SHP77 (cell line): ENCODE results near the gene CERS6.

Experiments used
- DNase-seq, 2 experiments: peaks; one replicate each; lab custom pipeline; 2025; lab: John Stamatoyannopoulos, UW

The CERS6 gene

GRCh38 chr2:168801961-168802858, 346.1 kb downstream of the CERS6 start, which contains the start of gene NOSTRIN:
TSS of gene NOSTRIN (plus strand) at chr2:168802637. CDS start at chr2:168802647, 10 bp downstream.
- DNase-seq: no peak

GRCh38 chr2:168802859-168803725, 347.0 kb downstream of the CERS6 start:
- DNase-seq: no peak

GRCh38 chr2:168804214-168804613, 348.1 kb downstream of the CERS6 start:
- DNase-seq: no peak

GRCh38 chr2:168805615-168806014, 349.5 kb downstream of the CERS6 start:
- no peak for DNase-seq

- DNase-seq: no peak
Measured at GRCh38 chr2:168809537-168809936, 353.5 kb downstream of the CERS6 start.

- DNase-seq: no peak
Measured at GRCh38 chr2:168810235-168810634, 354.2 kb downstream of the CERS6 start.

- no peak for DNase-seq
Measured at GRCh38 chr2:168811696-168812095, 355.6 kb downstream of the CERS6 start.

GRCh38 chr2:168814046-168814445, 358.0 kb downstream of the CERS6 start:
- no peak for DNase-seq

- no peak for DNase-seq
Measured at GRCh38 chr2:168814939-168815907, 359.2 kb downstream of the CERS6 start.

- no peak for DNase-seq
Measured at GRCh38 chr2:168816369-168816768, 360.3 kb downstream of the CERS6 start.

- no peak for DNase-seq
Measured at GRCh38 chr2:168819050-168819715, 363.1 kb downstream of the CERS6 start.

- no peak for DNase-seq
Measured at GRCh38 chr2:168819829-168820489, 363.9 kb downstream of the CERS6 start.

- no peak for DNase-seq
Measured at GRCh38 chr2:168821577-168821976, 365.5 kb downstream of the CERS6 start.

GRCh38 chr2:168821992-168822391, 365.9 kb downstream of the CERS6 start:
- DNase-seq: no peak
